Smooth muscle cell (in vitro differentiated cells): ENCODE results near the gene NUBP2. TPM values are rescaled to one million over a fixed set of nuclear protein-coding genes. Genes with fewer than 3 reads are reported as not detected.

Experiments used
- DNase-seq: peaks from one replicate; lab custom pipeline; 2025; ENCODE audit not compliant: unreplicated experiment; lab: John Stamatoyannopoulos, UW
- H2AFZ ChIP-seq: fragments of 200-600 bp; sonication (generic); 2 replicates; pipeline ENCODE4 v1.6.0; 2016; ENCODE audit warnings: antibody characterized with exemption, low read depth, mild to moderate bottlenecking
- H3F3A ChIP-seq: fragments of 200-600 bp; sonication (generic); 2 replicates; pipeline ENCODE4 v1.6.0; 2017; ENCODE audit warnings: antibody characterized with exemption, low read depth
- H3K27ac ChIP-seq: fragments of 200-600 bp; sonication (generic); 2 replicates; pipeline ENCODE4 v1.5.1; 2016; ENCODE audit warnings: low read depth, mild to moderate bottlenecking
- H3K27me3 ChIP-seq: fragments of 200-600 bp; sonication (generic); 2 replicates; pipeline ENCODE4 v1.6.1; 2016; ENCODE audit warnings: low read depth, mild to moderate bottlenecking
- H3K36me3 ChIP-seq: fragments of 200-600 bp; sonication (generic); 2 replicates; pipeline ENCODE4 v1.5.1; 2016; ENCODE audit warnings: low read depth
- H3K4me1 ChIP-seq: fragments of 200-600 bp; sonication (generic); 2 replicates; pipeline ENCODE4 v1.5.1; 2016; ENCODE audit warnings: low read depth
- H3K4me2 ChIP-seq: fragments of 200-600 bp; sonication (generic); 2 replicates; pipeline ENCODE4 v1.6.0; 2016; ENCODE audit warnings: mild to moderate bottlenecking
- H3K4me3 ChIP-seq: fragments of 200-600 bp; sonication (generic); 2 replicates; pipeline ENCODE4 v1.5.1; 2016; ENCODE audit warnings: mild to moderate bottlenecking
- H3K79me2 ChIP-seq: fragments of 200-600 bp; sonication (generic); 2 replicates; pipeline ENCODE4 v1.6.0; 2016; ENCODE audit warnings: low read depth, mild to moderate bottlenecking
- H3K9ac ChIP-seq: fragments of 200-600 bp; sonication (generic); 2 replicates; pipeline ENCODE4 v1.6.0; 2016; ENCODE audit warnings: low read depth
- H3K9me3 ChIP-seq: fragments of 200-600 bp; sonication (generic); replicated peaks from 2 replicates; pipeline ENCODE4 v1.5.1; 2016; ENCODE audit warnings: low read depth
- H4K20me1 ChIP-seq: fragments of 200-600 bp; sonication (generic); 2 replicates; pipeline ENCODE4 v1.6.0; 2016; ENCODE audit warnings: low read depth
- CTCF ChIP-seq: fragments of 200-600 bp; sonication (generic); IDR thresholded peaks from 2 replicates; pipeline ENCODE4 v1.5.1; 2017; ENCODE audit warnings: borderline replicate concordance, mild to moderate bottlenecking, antibody characterized with exemption; ENCODE audit not compliant: insufficient read depth, poor library complexity, severe bottlenecking
- WGBS: methylation state at CpG from one replicate; pipeline ENCODE4 v1.1.7; 2016; ENCODE audit warnings: low lambda C conversion rate; 5-methylcytosine and 5-hydroxymethylcytosine counted together
- polyA plus RNA-seq: library from polyadenylated mRNA; unstranded; fragments of >200 nt; fragmentation: Nextera tagmentation; extraction: Ambion mirVana; gene quantifications from 2 replicates; pipeline ENCODE4 v1.2.1, GENCODE V29; 2016
- total RNA-seq: library from RNA; depleted of rRNA; stranded (reverse); fragments of >200 nt; gene quantifications from 2 replicates; pipeline ENCODE4 v1.2.3, GENCODE V29; 2014

NUBP2 gene
- total and polyA plus RNA-seq, 2 experiments from 2014 or later: 48.0 to 80.8 TPM

- WGBS: 92% methylated on average over 32 of the region's 32 CpGs
- no peak for DNase-seq
Measured at GRCh38 chr16:1743376-1744337, 39.1 kb upstream of the NUBP2 start.

GRCh38 chr16:1744338-1744840 is 38.4 kb upstream of the NUBP2 start:
- no peaks in the 10 kb centered on the region for H3K36me3 ChIP-seq
- TF ChIP-seq CTCF: no peak
- no peaks in the 10 kb centered on the region for H3K4me1 ChIP-seq
- no peak for DNase-seq
- H3K9ac ChIP-seq: no peak overlapping the region
- no peak overlapping the region for H2AFZ ChIP-seq
- no peaks in the 10 kb centered on the region for H3K9me3 ChIP-seq
- no peak overlapping the region for H3K4me2 ChIP-seq
- H4K20me1 ChIP-seq: peaks cover under 1% of the 10 kb centered on the region
- H3F3A ChIP-seq: peaks cover 6% of the 10 kb centered on the region
- peak overlapping the region; percentile 94 for H3K27ac ChIP-seq
- no peaks in the 10 kb centered on the region for H3K79me2 ChIP-seq
- H3K4me3 ChIP-seq: no peak overlapping the region
- 96% methylated on average over 24 of the region's 24 CpGs for WGBS
- no peaks in the 10 kb centered on the region for H3K27me3 ChIP-seq

More at GRCh38 chr16:1743376-1744337, 39.1 kb upstream of the NUBP2 start:
- no peaks in the 10 kb centered on the region for H3K27me3 ChIP-seq
- no peak for TF ChIP-seq CTCF
- no peaks in the 10 kb centered on the region for H3K79me2 ChIP-seq
- H2AFZ ChIP-seq: no peak overlapping the region
- H3K27ac ChIP-seq: peak overlapping the region; percentile 94
- no peaks in the 10 kb centered on the region for H4K20me1 ChIP-seq
- H3K4me3 ChIP-seq: no peak overlapping the region
- H3F3A ChIP-seq: peaks cover 6% of the 10 kb centered on the region
- H3K9me3 ChIP-seq: no peaks in the 10 kb centered on the region
- no peak overlapping the region for H3K9ac ChIP-seq
- no peaks in the 10 kb centered on the region for H3K4me1 ChIP-seq
- no peaks in the 10 kb centered on the region for H3K36me3 ChIP-seq
- no peak overlapping the region for H3K4me2 ChIP-seq

GRCh38 chr16:1745181-1745899 is 37.4 kb upstream of the NUBP2 start:
- Histone ChIP-seq H3F3A (peaks cover 6% of the 10 kb centered on the region), H3K9me3 (no peaks in the 10 kb centered on the region), H4K20me1 (peaks cover 6% of the 10 kb centered on the region), H3K4me3 (no peak overlapping the region), H3K9ac (peak overlapping the region; percentile 87), H3K36me3 (no peaks in the 10 kb centered on the region), H3K27ac (peak overlapping the region; percentile 94), H3K4me1 (no peaks in the 10 kb centered on the region), H3K79me2 (no peaks in the 10 kb centered on the region), H3K27me3 (no peaks in the 10 kb centered on the region), H3K4me2 (peak overlapping the region; percentile 75), H2AFZ (no peak overlapping the region)
- TF ChIP-seq CTCF: no peak
- 60% methylated on average over 25 of the region's 25 CpGs for whole genome bisulfite sequencing
- DNase-seq: no peak
